Stimulated activated CD4-positive, alpha-beta T cell treated with anti-CD3 and anti-CD28 coated beads, Interleukin-2, amount 100 ng/mL, for 24 hours (primary cell): ENCODE data around the gene RYR3.

Source experiments
- DNase-seq, 2 donors: peaks; one replicate each; pipeline ENCODE4 v3.0.0-alpha.2; 2020

The RYR3 gene

DNA sequence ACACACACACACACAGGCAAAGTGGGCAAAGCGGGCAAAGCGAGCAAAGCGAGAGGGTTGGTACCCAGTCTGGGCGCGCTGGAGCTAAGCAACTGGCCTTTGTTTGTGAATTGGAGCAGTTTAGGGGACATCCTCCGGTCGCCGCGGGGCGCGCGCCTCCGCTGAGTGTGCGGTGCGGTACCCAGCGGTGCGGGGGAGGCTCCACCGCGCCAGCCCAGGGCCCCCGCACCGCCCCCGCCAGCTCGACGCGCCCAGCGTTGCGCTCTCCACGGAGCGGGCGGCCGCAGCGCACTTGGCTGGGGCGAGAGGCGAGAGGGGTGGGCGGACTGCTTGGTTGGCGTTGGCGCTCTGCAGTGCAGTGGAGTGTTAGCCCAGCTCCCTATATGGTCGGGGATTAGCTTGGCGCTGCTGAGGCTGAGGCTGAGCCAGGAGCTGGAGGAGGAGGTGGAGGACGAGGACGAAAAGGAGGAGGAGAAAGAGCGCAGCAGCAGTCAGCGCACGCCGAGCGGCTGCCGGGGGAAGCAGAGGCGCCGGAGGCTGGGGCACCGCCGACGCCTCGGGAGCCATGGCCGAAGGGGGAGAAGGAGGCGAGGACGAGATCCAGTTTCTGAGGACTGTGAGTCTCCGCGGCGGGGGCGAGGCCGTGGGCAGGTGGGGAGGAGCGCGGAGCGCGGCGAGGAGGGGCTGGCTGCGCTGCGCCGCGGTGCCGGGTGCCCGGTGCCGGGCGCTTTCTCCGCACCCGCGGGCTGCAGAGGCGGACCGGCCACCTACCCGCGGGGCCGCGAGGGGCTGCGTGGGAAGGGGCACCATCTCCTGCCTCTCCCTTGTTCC is at the start of gene RYR3:
RYR3 (plus strand) TSS at position 487 of the 831 bp plus-strand sequence; CDS start at position 566, 79 bp downstream.
- DNase-seq: peak in 1 of 2 donors; percentile 4

DNA sequence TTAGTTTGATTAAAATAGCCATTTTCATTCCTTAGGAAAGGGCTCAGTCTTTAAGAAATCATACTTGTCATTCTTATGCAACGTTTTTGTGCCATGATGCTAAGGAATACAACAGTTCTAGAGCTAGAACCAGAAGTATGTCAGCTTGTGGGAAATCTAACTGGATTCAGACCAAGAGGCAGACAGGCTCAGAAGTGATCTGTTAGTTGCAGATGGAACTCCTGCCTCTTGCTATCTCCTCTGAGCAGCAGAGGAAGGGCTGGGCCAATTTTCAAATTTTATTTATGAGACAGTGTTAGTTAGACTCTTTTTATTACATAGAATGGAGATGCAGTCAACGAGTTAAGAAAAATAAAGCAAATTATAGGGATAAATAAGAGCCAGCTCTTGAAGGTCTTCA is 48.5 kb upstream of the RYR3 start:
- no peak for DNase-seq

DNA sequence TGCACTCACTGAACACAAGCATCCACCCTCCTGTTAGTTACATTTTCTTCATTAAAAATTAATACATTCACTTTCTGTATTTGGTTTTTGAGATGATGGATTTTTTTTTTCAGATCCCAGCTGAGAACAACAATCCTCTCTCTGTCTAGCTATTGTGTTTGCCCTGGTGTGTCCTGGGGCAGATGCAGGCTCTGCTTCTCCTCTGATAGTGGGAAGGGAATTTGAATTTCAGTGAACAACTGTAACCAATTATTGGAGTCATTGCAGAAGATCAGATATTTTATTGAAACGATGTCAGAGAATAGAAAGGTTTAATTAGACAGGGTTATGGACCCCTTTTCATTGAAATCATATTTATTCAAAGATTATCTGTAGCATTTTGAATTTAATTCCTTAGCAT is 33.1 kb upstream of the RYR3 start:
- no peak for DNase-seq

DNA sequence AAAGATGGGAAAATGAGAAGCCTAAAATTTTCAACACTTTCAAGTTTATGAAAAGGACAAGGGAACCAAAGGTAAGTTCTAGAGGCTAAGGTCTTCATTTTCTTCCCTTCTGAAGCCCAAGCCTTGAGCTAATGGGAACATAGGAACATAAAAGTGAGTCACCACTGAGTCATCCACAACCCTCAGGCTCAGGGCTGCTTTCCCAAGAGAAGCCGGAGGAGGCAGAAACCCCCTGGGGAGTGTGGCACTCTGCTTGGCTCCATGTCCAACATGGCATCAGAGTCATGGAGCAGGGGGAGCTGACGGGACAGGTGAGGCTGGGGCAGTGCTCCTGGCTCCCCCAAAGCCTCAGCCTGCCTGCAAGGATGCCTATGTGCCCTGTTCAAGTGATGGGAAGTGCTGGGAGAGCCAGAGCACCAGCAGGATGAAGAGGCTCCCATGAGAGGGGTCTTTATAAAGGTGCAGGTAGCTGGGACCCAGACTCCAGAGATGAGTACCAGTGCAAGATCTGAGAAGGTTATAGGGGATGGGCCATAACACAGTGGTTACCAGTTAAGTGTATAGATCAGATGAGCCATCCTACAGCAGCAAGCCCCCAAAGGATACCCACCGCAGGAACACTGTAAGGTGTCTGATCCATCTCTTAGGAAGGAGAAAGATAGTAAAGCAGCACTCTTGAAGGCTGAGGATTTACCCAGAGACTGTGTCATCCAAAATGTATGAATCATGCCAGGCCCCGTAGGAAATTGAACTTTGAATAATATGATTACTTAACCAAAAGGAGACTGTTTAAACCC is 31.8 kb upstream of the RYR3 start:
- no peak for DNase-seq

DNA sequence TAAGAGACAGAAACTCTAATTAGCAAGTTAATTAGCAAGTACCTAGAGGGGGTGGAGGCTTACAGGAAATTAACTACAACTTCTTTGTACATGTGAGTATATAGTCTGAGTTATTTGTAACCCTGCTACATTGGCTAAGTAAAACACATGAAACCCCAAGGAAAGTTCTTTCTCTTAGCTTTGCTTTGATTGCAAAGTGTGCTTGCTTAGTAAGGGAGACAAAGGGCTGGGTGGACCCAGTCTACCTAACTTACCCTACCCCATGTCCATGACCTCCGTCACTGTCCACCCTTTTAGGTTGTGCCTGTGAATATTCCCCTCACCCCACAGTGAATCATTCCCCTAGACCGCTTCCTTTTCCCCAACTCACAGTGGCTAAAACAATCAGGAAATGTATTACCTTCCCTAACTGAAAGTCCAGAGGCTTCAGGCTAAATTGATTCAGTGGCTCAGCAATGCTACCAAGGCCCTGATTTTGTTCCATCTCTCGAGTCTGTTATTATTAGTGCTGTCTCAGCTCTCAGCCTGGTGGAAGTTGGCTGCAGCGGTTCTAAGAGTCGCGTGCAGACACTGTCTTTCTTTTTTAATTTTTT is 31.1 kb upstream of the RYR3 start:
- DNase-seq: no peak

DNA sequence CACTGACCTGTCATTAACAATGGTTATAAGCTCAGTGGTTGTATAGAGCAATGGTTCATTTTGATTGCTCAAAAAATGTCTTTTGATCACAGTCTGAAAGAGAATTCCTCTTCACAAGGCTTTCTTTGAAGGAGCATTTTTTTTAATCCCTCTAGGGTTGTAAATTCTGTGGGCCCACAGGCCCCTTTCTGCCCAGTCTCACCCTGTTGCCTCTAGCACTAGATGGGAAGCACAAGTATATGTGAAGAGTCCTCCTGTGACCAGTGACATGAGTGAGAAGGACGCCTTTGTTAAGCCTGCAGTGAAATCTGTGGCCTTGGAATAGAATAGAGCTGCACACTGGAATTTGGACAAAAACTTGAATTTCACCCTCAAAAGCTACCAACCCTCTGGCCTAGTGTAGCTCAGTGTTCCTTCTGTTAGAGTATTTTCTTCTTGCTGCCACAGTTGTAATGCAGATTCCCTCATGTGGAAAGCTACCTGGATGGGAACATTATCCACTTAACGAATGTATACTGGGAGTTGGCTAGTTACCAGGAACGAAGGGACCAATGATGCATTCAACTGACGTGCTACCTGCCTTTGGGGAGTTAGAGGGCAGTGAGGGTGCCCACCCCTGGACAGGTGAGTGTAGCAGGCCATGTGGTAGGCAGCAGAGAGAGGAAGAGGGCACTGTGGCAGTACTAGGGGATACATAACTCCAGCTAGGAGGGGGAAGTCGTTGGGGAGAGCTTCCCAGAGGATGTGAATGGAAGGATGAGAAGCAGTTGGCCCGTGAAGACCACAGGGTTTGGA is 28.3 kb upstream of the RYR3 start:
- no peak for DNase-seq

DNA sequence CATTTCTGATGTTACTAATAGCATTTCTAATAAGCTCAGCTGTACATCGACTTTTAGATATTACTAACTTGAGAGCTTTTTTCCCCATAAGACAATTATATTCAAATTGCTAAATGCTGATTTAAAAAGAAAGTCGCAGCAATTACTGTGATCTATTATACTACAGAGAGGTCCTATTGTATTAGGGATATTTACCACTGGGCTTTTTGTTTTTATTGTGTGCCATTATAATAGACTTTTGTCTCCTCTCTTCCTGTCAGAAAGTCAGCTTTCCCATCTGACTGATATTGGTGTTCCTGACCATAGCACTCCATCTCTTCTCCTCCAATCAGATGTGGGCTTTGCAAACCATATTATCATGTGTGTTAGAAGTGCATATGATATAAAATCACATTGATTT is 27.2 kb upstream of the RYR3 start:
- no peak for DNase-seq

DNA sequence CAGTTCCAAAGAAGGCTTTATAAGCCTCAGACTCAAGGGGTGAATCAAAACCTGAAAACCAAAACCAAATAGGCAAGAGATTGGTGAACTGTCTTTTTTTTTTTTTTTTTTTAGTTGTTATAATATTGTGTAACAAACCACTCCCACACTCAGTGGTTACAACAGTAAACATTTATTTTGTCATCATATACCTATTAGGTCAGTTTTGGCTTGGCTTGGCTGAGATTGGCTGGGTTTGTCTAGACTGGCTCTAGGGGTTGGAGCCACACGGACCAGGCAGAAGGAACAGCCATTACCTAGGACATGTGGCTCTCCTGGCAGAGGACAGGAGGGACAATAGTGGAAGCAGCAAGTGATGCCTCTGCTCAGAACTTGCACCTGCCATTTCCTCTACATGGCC is 26.4 kb upstream of the RYR3 start:
- no peak for DNase-seq

DNA sequence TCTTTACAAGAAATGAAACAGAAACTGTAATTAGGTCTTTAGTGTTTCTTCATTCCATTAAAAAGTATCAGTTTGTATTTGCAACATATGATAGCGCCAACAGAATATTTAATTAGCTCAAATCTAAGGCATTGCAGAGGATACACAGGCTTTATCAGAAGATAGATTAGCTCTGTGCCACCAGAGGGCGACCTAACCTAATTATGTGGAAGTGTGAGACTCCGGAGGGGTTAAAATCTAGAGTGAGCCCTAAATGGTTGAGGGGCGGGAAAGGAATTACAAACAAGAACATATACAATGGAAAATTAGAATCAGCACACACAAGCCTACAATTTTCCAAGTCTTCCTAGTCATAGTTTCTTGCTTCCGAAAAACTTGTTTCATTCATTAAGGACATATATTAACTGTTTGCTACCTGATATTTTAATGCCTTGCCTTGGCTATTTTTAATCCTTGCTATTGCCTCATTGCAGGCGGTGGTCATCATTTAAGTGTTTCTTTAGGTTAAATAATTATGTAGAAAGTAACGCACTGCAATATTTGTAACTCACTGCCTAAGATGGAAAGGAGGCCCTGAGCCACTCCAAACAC is 18.0 kb upstream of the RYR3 start:
- DNase-seq: peak; percentile 59 to 68

DNA sequence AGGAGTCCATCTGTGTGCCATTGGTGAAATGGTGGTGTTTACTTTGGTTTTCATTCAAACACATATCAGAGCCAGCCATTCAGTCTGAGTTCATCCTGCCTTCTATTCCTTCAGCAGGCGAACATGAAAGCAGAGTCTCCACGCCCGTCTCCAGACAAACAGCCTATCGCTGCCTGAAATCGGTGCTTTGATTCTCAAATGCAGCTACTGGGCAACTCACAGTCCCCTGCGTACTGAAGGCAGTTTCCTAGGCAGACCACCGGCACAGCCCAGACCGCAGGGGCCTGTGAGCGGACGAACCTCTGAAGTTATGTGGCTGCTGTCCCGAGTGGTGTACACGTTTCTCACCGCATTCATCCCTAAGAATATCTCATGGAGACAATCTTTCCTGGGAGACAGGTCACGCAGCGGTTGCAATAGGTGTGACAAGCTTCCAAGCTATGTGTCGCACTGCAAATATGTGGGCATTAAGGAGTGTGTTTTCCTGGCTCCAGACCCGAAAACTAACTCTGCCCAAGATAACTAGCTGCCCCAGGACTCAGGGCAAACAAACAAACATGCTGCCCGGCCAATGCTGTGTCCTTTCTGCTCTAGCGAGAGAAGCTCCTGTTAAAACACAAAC is 16.9 kb upstream of the RYR3 start:
- no peak for DNase-seq

DNA sequence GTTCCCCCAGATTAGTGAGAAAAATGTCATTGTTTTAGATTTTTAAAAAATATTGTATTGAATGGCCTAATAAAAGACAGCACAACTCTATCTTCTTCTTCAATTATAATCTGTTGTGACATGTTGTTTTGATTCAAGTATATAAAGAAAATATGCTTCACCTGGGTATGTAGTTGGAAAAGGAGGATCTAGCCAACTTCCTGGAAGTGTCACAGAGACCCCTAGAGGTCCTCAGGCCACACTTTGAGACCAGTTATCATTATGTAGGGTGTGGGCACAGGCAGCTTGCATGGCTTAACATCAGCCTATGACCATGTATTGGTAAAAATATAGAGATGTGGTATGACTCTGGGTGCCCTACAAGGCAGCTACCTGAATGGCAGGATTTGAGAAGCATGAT is 14.7 kb upstream of the RYR3 start:
- no peak for DNase-seq

DNA sequence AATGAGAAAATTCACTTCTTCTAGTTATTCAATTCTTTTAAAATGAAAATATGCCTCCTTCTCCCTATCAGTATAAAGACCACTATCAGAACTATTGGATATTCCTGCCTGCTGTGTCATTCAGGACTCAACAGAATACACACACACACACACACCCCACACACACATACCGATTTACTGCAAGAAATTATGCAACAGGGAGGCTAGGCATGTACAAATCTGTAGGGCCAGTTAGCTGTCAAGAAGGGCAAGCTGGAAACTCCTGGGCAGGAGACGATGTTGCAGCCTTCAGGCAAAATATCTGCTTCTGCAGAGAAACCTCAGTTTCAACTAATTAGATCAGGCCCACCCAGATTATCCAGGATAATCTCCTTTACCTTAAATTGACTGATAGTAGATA is 13.9 kb upstream of the RYR3 start:
- DNase-seq: no peak

DNA sequence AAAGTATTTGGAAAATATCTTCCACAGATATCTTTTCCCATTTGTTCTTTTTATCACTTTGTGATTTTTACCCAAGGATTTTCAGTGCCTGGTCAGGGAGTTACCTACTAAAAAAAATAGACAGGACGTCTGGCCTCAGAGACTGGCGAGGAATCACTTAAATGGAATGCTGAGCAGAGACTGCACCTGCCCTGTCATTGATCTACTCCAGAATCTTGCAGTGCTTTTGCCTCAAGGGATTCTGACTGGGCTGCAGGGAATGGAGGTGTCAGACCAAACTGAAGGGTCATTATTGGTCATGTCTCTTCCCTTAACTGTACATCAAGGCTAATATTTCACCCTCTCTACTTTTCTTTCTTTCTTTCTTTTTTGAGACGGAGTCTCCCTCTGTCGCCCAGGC is 12.1 kb upstream of the RYR3 start:
- no peak for DNase-seq

DNA sequence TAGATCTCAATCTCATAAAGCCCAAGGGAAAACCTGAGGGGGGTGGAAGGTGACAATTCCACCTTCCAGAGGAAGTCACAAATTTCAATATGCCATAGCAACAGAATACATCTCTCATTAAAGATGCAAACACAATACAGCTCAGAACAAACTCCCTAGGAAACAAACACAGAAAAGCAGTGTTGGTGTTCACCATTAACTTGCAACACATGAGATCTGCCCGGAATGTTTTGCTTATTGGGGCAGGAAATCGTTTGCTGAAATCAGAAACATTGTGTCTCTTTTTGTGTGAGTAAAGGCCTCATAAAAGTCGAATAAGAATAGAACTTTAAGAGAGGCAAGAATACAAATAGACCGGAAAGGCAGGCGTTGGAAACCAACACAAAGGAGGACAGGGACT is 5.8 kb upstream of the RYR3 start:
- DNase-seq: no peak

DNA sequence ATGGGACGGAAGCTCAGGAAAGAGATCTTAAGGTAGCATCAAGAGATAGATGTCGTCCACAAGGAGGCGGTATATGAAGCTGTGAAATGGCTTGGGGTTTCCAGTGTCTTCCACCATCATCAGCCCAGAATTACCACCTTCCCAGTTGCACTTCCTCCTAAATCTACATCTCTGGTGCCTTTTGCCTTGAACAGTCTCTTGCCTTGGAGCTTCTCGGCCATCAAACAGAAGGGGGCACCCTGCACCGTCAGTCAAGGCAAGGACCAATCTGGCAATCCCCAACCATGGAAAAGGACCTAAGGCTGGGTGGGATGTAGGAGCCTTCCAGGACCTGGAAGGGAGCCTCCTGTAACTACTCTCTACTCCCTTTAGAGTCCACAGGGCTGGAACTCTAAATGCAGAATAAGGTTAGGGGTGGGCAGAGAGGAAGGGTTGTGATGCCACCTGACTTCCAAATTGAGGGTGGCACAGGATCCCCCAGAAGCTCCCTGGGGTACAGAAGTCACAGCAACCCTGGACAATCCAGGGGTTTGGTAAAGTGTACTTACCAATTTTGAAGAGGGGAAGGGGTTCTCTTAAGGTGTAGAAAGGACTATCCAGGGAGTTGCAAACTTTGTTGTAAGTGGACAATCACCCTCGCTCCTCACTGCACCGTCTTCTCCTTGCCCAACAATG is 1.0 kb upstream of the RYR3 start:
- no peak for DNase-seq

DNA sequence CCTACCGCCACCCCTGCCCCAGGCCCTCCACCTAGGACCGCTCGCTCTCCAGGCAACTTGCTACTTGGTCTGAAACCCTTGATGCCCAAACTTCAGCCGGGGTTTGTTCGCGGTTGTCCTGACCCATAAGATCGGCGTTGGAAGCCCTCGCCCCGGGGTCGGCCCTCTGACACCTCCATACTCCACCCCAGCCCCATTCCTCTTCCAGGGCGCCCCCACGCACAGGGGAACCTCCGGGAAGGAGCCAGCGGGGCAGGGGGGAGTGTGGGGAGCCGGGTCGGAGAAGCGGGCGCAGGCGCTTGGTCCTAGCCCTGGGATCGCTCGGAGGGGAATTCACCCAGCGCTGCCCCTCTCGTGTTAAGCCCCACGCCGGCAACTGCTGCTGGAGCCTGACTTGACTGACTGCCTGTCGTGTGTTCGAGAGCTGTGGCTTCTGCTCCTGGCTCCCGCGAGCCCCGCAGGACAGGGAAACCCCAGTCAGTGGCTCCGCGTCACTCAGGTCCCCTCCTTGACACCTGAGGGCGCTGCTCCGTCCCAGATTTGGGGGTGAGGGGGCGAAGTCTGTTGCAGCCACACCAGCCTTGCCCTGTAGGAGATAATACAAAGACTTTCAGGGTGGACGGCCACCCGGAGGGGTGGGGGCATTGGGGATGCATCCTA is 675 bp downstream of the RYR3 start:
- DNase-seq: peak in 1 of 2 donors; percentile 12

DNA sequence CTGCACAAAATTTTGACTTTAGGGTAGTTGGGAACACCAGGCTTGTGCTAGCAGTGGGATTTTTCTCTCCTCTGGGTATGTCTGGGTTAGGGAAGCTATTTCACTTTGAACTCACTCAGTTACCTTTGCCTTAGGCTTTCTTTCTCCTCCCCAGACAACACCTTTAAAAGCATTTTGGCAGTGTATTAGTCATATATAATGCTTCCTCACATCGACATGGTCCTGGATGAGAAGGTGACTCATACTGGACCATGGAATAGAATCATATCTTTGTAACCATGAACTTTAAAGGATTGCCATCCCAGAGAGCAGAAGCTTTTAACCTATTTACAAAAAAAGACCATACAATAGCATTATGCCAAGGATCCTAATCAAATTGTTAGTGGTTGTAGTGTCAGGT is 2.7 kb downstream of the RYR3 start:
- no peak for DNase-seq

DNA sequence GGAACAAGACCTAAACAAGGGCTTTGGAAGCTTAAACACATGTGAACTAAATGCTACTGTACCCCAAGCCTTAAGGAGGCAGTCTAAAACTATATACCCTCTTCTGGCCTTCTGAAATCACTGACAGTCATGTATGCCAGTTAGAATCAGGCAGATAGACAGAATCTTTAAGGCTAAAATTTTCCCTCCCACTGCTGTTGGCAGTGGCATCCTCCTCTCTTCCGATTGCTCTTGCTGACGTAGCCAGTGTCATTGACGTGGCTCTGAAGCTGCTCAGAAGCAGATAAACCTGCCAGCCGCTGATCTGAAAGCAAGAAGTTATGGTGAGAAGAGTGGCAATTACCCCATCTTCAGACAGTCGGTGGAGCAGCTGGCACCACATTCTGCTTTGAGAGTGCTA is 3.3 kb downstream of the RYR3 start:
- DNase-seq: no peak

DNA sequence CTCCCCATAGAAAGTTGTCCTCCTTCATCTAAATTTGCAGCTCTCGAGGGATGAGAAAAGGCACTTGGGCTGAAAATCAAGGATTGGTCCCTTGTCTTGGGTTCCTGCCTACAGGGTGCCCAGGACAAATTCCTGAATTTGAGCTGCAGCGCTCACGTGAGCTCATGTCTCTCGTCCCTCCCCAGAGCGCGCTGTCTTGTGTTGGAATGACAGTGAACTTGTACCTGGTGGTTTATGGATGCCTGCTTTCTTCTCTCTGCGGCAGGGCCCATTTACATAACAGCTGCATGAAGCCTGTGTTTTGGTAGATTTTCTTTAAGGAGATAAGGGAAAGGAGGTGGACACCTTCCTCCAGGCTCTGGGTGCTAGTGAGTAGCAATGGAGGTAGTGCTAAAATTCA is 4.3 kb downstream of the RYR3 start:
- DNase-seq: no peak

DNA sequence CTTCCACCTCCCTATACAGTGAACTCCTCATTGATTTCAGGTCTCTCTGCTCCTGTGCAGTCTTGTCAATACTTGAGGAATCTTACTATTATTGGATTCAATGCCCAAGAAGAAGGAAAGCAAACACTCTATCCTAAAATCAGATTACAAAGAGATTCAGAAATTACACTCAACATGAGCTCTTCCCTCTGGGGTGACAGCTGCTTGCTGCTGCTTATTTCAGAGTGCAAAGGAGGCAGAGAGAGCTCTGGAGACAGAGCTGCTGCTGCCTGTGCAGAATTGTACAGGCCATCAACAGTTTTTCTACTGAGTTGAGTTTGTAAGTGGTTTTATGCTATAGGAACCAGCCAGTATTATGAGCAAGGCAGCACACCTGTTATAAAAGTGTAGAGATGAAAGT is 7.1 kb downstream of the RYR3 start:
- no peak for DNase-seq

DNA sequence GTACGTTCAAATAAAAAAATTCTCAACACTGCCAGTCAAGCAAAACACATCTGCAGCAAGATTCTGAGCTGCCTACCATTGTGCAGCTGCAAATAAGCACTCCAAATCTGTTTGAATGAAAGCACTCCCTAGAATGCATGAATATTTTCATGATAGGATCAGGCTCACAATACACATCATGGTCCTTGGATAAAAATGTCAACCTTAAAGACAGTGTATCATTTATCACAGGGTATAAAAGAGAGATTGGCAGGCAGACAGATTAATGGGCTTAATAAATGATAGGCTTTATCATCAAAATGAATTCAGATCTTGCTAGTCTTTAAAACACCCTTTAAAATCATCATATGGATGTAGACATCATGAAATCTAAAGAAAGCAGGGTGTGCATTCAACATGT is 9.2 kb downstream of the RYR3 start:
- DNase-seq: no peak
